Prostate gland (tissue), 2 donors: ENCODE data around the gene SRP9. TPM values are rescaled to one million over a fixed set of nuclear protein-coding genes. Genes with fewer than 3 reads are reported as not detected.
"Not testable (repeated sequence)": the region's sequence is repeated elsewhere in the genome, so short reads cannot be mapped to it uniquely, and the experiment has no call there.

ENCODE experiments used
- DNase-seq: peaks from one replicate; pipeline ENCODE4 v3.0.0-alpha.2; 2019; ENCODE audit warnings: low spot score
- H3K27ac ChIP-seq, 2 donors: fragments of 200-600 bp; sonication (generic); 2 replicates each; pipeline ENCODE4 v1.5.1; 2017 to 2019
- H3K27me3 ChIP-seq: fragments of 200-600 bp; sonication (generic); replicated peaks from 2 replicates; pipeline ENCODE4 v1.5.1; 2019; ENCODE audit not compliant: insufficient read depth
- H3K36me3 ChIP-seq, 2 donors: fragments of 200-600 bp; sonication (generic); 1 replicate in 1 of 2; 2 replicates in 1 of 2; pipeline versions ENCODE4 v1.5.1 to v1.8.1; 2017 to 2019
- H3K4me1 ChIP-seq: fragments of 200-600 bp; sonication (generic); replicated peaks from 2 replicates; pipeline ENCODE4 v1.5.1; 2019
- H3K4me3 ChIP-seq, 2 donors: fragments of 200-600 bp; sonication (generic); 2 replicates each; pipeline ENCODE4 v1.5.1; 2017 to 2019
- H3K9me3 ChIP-seq: fragments of 200-600 bp; sonication (generic); 2 replicates; pipeline ENCODE4 v1.5.1; 2017
- POLR2A ChIP-seq: fragments of 450-650 bp; IDR thresholded peaks from one replicate; pipeline ENCODE4 v1.6.1; 2016; ENCODE audit warnings: antibody characterized with exemption, mild to moderate bottlenecking
- POLR2AphosphoS5 ChIP-seq: sonication (generic); formaldehyde crosslinking; IDR thresholded peaks from one replicate; pipeline ENCODE4 v1.6.1; 2017; ENCODE audit warnings: antibody characterized with exemption
- WGBS: methylation state at CpG from one replicate; pipeline ENCODE4 v1.1.5; 2018; 5-methylcytosine and 5-hydroxymethylcytosine counted together
- intact Hi-C: fragments of 100-400 bp; cut with DNase I; formaldehyde crosslinking; loops from one replicate; pipeline ENCODE4 v1.14.2; 2022
- total RNA-seq, 2 donors: library from RNA; depleted of rRNA; stranded (reverse); fragments of >200 nt; gene quantifications; one replicate each; pipeline ENCODE4 v1.1.0, GENCODE V29; 2016
- TF ChIP-seq, protein P1 (sequence below), 4 experiments: fragments of 200-600 bp in 2 of 4; fragments of 450-650 bp in 2 of 4; sonication (generic) in 2 of 4; IDR thresholded peaks; 1 replicate in 3 of 4; 2 replicates in 1 of 4; pipeline ENCODE4 v1.5.1; 2016 to 2019; ENCODE audit warnings: antibody characterized with exemption in 4 of 4, mild to moderate bottlenecking in 2 of 4, moderate library complexity in 2 of 4

SRP9 gene
- total RNA-seq, 2 donors from 2014 or later, result 168 to 324 TPM

DNA sequence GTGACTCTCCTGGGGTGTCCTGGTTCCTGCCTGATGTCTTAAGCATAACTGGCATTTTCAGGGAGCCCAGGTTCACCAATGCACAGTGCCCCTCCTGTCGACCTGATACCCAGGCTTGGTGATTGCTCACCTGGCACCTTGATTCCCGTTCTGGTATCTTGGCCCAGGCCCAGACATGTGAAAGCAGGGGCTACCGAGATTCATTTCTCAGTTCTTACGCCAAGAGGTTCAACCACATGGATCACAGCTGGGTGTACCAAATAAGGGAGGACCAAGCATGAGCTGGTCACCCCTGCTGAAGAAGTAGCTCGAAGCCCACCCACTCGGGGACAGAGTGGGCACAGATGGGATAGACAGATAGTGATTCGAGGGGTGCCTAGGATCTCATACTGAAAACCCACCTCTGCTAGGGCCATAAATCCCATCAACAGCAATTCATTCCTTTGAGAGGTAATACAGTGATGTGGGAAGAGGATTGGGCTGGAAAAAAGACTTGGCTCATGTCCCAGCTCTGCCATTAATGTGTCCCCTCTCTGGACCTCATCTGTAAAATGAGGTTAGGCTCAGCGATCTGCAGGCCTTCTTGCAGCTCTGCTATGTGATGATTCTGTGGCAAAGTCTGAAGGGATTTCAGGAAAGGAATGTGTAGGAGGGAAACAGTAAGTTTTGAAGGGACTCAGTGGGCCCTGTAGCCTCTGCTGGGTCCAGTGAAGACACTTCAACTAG lies 35.0 kb downstream of the SRP9 start:
- Histone ChIP-seq H3K4me1 (peaks cover 14% of the 10 kb centered on the region), H3K27ac (peak overlapping the region; percentile 80 to 81), H3K36me3 (no peaks in the 10 kb centered on the region), H3K9me3 (no peaks in the 10 kb centered on the region), H3K27me3 (no peaks in the 10 kb centered on the region), H3K4me3 (no peak overlapping the region)
- TF ChIP-seq POLR2A, result no peak
- TF ChIP-seq POLR2AphosphoS5, result no peak
- TF ChIP-seq, protein P1, sequence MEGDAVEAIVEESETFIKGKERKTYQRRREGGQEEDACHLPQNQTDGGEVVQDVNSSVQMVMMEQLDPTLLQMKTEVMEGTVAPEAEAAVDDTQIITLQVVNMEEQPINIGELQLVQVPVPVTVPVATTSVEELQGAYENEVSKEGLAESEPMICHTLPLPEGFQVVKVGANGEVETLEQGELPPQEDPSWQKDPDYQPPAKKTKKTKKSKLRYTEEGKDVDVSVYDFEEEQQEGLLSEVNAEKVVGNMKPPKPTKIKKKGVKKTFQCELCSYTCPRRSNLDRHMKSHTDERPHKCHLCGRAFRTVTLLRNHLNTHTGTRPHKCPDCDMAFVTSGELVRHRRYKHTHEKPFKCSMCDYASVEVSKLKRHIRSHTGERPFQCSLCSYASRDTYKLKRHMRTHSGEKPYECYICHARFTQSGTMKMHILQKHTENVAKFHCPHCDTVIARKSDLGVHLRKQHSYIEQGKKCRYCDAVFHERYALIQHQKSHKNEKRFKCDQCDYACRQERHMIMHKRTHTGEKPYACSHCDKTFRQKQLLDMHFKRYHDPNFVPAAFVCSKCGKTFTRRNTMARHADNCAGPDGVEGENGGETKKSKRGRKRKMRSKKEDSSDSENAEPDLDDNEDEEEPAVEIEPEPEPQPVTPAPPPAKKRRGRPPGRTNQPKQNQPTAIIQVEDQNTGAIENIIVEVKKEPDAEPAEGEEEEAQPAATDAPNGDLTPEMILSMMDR (IDR thresholded peaks at IDR 0.05), result no peak
- DNase-seq, result no peak
- WGBS, result 58% methylated on average over 8 of the region's 8 CpGs
- intact Hi-C loops, result loop anchor here (5.0 kb wide), 2 partner anchors 35 to 70 kb away; partner anchors contain the start of gene TMEM63A

DNA sequence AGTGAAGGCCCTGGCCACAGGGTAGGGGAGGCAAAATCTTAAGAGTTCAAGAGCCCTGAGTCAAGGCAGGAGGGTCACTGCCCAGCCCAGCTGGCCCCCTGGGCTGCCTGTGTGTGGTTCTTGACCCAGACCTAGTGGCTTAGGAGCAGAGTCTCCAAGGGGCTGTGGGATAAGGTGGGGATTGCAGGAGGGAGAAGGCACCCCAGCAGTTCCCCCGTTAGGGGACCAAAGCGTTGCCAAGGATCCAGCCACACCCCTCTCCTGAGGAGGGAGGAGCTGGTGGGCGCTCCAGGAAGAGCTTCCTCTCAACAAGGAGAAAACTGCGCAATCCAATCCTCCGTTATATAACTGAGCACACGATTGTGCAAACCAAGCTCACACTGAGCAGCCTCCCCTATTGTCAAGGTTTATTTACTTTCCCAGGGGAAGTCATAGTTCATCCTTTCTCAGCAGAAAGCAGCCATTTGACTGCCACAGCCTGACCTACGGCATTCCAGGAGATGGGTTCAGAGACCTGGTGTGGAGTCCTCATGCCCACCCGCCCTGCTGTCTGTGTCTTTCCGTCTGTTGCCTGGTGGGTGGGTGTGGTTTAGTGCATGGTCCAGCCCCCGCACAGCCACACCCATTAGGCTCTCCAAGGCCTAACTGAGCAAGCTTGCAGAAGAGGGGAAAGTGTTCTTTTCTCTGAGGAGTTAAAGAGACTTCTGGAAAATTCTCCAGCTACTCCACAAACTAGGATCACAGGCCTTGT lies 35.8 kb downstream of the SRP9 start:
- Histone ChIP-seq H3K4me3 (no peak overlapping the region), H3K4me1 (peaks cover 17% of the 10 kb centered on the region), H3K27me3 (no peaks in the 10 kb centered on the region), H3K9me3 (no peaks in the 10 kb centered on the region), H3K36me3 (no peaks in the 10 kb centered on the region), H3K27ac (peak overlapping the region; percentile 80 to 81)
- no peak for DNase-seq
- intact Hi-C loops, result loop anchor here (5.0 kb wide), 2 partner anchors 34 to 69 kb away; partner anchors contain the start of gene TMEM63A
- TF ChIP-seq, protein P1 (IDR thresholded peaks at IDR 0.05), result peak in 1 of 4 experiments; percentile 4
- TF ChIP-seq POLR2A, result peak; percentile 12
- peak; percentile 83 for TF ChIP-seq POLR2AphosphoS5
- 29% methylated on average over 10 of the region's 10 CpGs for WGBS

DNA sequence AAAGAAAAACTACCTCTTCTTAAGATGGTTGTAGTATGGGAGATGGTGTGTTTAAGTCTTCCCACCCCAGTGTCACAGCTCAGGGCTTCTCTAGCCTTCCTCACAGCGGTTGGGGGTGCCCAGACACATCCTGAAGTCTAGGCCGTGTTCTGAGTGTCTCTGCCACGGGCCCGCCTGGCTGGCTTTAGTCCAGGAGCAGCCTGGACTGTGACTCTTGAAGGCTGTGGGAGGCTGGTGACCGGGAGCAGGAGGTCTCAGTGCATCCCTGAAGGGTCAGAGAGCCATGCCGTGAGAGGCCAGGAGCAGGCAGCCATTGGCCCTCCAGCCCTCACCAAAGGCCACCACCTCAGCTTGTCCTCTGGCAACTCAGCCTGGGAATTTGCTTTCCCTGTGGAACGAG lies 36.8 kb downstream of the SRP9 start:
- no peaks in the 10 kb centered on the region for H3K36me3 ChIP-seq
- TF ChIP-seq, protein P1 (IDR thresholded peaks at IDR 0.05), result no peak
- TF ChIP-seq POLR2A (no peak), POLR2AphosphoS5 (no peak)
- peaks cover 17% of the 10 kb centered on the region for H3K4me1 ChIP-seq
- 64% methylated on average over 7 of the region's 7 CpGs for WGBS
- no peaks in the 10 kb centered on the region for H3K9me3 ChIP-seq
- no peak overlapping the region for H3K4me3 ChIP-seq
- intact Hi-C loops, result loop anchor here (5.0 kb wide), 2 partner anchors 33 to 68 kb away; partner anchors contain the start of gene TMEM63A
- DNase-seq, result no peak
- no peaks in the 10 kb centered on the region for H3K27me3 ChIP-seq
- H3K27ac ChIP-seq, result peak overlapping the region; percentile 80 to 81

DNA sequence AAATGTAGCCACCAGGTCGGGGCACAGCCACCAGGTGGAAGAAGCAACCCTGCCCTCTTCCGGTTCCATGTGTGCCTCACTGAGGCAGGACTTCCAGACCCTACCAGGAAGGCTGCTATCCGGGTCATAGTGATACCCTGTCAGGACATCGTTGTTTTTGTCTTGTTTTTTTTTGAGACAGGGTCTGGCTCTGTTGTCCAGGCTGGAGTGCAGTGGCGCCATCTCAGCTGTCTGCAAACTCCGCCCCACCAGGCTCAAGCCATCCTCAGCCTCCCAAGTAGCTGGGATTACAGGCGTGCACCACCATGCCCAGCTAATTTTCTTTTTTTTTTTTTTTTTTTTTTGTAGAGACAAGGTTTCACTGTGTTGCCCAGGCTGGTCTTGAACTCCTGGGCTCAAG lies 37.5 kb downstream of the SRP9 start:
- H3K36me3 ChIP-seq, DNase-seq, intact Hi-C loops, H3K27me3 ChIP-seq, H3K9me3 ChIP-seq, H3K4me3 ChIP-seq: not testable (repeated sequence)
- Histone ChIP-seq H3K4me1 (peaks cover 17% of the 10 kb centered on the region), H3K27ac (peak overlapping the region; percentile 80 to 81)
- WGBS, result 84% methylated on average over 6 of the region's 7 CpGs

DNA sequence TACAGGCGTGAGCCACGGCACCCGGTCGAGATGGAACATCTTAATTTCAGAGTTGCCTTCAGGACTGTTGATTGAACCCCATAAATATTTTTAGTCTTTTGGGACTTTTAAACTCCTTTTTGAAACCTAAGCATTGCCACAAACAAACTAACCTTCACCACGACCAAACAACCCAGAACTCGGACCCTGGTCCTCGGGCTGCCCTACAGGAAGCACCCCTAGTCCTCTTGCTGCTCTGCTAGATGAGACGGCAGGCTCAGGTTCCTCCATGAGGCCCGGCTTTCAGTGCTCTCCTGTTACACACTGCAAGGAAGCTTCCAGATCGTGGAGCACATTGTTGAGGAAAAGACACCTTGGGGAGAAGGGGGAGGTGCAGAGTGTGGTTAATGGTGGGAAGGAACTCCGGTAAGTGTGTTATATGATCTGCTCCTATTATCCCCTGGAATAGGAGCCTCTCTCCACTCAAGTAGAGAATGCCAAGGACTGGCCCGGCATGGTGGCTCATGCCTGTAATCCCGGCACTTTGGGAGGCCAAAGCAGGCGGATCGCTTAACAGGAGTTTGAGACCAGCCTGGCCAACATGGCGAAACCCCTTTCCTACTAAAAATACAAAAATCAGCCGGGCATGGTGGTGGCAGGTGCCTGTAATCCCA lies 38.0 kb downstream of the SRP9 start:
- Histone ChIP-seq H3K9me3 (no peaks in the 10 kb centered on the region), H3K27me3 (no peaks in the 10 kb centered on the region), H3K27ac (peak overlapping the region; percentile 66 to 82), H3K36me3 (no peaks in the 10 kb centered on the region), H3K4me1 (peaks cover 17% of the 10 kb centered on the region), H3K4me3 (no peak overlapping the region)
- intact Hi-C loops, result no loop called here
- TF ChIP-seq, protein P1 (IDR thresholded peaks at IDR 0.05), result no peak
- TF ChIP-seq POLR2AphosphoS5, result no peak
- TF ChIP-seq POLR2A, result no peak
- WGBS, result 83% methylated on average over 17 of the region's 17 CpGs
- no peak for DNase-seq
